NB4 (cell line): Measurements from ENCODE around the gene CCDC149.

ENCODE experiments used
- DNase-seq: peaks from one replicate; pipeline ENCODE4 v3.0.0; 2010; ENCODE audit warnings: low read depth
- H3K4me3 ChIP-seq: one replicate; pipeline ENCODE4 v1.5.1; 2011; ENCODE audit warnings: mild to moderate bottlenecking, low read depth, low read length, moderate library complexity
- MYC ChIP-seq: IDR thresholded peaks from 2 replicates; pipeline ENCODE4 v1.6.1; 2011; ENCODE audit warnings: low read depth, low read length
- POLR2A ChIP-seq: IDR thresholded peaks from 2 replicates; pipeline ENCODE4 v1.6.1; 2011; ENCODE audit warnings: mild to moderate bottlenecking; ENCODE audit not compliant: insufficient read length; ENCODE audit errors: extremely low read depth
- TF ChIP-seq, protein P1 (sequence below): IDR thresholded peaks from 2 replicates; pipeline ENCODE4 v1.6.1; 2011; ENCODE audit warnings: low read depth, low read length
- TF ChIP-seq, protein P2 (sequence below): IDR thresholded peaks from one replicate; pipeline ENCODE4 v1.5.1; 2012; ENCODE audit warnings: low read depth, low read length

The CCDC149 gene

DNA sequence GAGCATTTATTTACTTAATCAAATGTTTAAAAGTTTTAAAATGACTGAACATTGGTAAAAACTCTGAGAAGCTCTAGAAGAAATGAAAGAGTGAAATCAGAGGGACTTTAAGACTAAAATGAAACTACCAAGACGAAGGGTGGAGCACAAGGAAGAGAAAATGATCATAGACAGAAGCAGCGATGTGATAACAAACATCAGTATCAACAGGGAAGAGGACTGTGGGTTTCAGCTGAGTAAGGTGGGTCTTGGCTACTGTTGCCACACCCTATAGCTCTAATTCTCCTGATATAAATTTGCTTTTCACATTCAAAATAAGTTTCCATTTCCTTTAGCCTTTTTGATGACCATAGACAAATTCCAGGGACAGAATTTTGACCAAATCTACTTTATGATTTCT lies 99.1 kb downstream of the CCDC149 start:
- no peak overlapping the region for H3K4me3 ChIP-seq
- TF ChIP-seq POLR2A (no peak), MYC (no peak)
- TF ChIP-seq, protein P1, sequence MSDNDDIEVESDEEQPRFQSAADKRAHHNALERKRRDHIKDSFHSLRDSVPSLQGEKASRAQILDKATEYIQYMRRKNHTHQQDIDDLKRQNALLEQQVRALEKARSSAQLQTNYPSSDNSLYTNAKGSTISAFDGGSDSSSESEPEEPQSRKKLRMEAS = no peak
- TF ChIP-seq, protein P2, sequence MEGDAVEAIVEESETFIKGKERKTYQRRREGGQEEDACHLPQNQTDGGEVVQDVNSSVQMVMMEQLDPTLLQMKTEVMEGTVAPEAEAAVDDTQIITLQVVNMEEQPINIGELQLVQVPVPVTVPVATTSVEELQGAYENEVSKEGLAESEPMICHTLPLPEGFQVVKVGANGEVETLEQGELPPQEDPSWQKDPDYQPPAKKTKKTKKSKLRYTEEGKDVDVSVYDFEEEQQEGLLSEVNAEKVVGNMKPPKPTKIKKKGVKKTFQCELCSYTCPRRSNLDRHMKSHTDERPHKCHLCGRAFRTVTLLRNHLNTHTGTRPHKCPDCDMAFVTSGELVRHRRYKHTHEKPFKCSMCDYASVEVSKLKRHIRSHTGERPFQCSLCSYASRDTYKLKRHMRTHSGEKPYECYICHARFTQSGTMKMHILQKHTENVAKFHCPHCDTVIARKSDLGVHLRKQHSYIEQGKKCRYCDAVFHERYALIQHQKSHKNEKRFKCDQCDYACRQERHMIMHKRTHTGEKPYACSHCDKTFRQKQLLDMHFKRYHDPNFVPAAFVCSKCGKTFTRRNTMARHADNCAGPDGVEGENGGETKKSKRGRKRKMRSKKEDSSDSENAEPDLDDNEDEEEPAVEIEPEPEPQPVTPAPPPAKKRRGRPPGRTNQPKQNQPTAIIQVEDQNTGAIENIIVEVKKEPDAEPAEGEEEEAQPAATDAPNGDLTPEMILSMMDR = no peak
- DNase-seq = no peak

DNA sequence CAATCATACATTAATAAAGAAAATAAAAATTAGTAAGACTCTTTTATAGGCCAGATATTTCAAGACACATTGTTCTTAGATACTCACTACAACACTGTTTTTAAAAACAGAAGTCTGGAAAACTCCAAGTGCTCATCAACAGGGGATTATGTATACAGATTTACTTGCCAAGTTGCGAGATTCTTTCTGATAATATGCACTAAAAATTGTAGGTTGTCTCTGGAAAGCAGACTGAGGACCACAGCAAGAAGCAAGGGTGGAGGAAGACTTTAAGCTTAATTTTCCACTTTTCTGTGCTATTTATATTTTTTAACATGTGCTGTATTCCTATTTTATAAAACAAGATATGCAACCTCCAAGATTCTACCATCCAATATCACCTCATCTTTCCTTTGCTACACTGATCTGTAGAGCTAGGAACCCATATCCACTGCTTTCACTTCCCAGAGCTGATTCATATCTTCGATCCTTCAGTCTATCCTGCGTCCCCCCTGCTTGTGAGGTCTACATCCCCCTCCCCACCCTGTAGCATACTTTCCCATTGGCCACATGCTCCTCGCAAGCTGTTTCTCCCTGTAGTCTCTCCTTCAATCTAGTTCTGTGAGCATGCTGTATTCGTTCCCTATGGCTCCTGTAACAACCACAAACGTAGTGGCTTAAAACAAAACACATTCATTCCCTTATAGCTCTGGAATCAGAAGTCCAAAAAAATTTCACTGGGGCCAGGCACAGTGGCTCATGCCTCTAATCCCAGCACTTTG lies 101.8 kb downstream of the CCDC149 start:
- no peak overlapping the region for H3K4me3 ChIP-seq
- no peak for DNase-seq
- no peak for TF ChIP-seq POLR2A
- TF ChIP-seq, protein P1 = no peak
- TF ChIP-seq MYC = no peak
- TF ChIP-seq, protein P2 = no peak

DNA sequence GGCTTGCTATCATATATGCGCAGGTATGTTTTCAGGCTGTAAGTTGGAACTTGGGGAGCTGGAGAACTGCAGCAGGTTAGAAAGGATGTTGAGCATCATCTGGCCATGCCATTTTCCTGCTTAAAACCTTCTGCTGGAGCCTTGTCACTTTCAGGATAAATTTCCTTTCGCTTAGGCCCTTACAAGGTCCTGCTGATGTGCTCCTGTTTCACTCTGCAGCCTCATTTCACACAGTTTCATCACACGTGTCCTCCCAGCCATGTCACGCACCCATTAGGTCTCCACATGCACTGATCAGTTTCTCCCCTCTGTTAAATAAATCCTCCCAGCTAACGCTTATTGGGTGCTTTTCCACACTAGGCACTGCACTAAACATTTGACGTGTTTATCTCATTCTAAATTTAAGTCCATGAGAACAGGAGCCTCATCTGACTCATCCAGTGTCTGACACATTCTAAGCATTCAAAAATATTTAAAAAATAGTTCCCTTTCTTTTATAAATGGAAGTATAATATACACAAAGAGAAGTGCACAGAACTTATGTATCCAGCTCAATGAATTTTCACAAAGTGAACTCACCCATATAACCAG lies 102.9 kb downstream of the CCDC149 start:
- TF ChIP-seq MYC (no peak), POLR2A (no peak)
- TF ChIP-seq, protein P1 = no peak
- TF ChIP-seq, protein P2 = no peak

DNA sequence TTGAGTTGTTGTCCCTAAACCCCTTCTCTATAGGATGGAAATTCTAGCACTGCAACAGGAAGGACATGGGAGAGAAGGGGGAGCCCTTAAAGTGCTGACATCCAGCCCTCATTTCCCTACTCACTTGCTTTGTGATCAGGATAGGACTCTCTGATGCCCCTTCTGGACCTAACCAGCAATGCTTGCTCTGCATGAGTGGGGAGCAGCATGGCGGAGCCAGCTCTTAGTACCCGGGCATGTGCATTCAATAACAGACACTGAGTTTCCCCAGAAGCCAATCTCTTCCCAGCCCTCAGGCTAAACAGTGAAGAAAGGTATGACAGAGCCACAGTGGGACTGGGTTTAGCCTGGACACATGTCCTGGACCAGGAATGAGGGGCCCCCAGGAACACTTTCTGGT lies 103.5 kb downstream of the CCDC149 start:
- TF ChIP-seq, protein P1 = no peak
- TF ChIP-seq, protein P2 = peak; percentile 33
- TF ChIP-seq POLR2A (no peak), MYC (no peak)
- DNase-seq = peak; percentile 14
- H3K4me3 ChIP-seq = no peak overlapping the region

More for the DNA sequence above, 102.9 kb downstream of the CCDC149 start:
- no peak overlapping the region for H3K4me3 ChIP-seq
- DNase-seq = no peak

DNA sequence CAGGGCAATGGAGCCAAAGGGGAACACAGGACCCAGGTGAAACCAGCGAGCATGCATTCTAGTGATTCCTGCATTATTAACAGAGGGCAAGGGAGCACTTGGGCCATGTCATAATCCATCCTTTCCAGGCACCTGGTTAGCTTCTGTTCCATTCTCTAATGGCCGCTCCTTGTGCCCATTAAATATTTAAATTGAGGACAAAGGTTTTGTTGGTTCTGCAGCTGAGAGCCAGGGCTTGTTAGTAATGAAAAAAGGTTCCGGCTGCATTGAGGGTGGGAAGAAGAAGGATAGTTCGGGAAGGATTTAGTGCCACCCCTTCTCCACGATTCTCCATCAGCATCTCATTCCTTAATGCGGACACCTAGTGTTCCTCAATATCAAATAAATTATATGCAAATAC lies 103.9 kb downstream of the CCDC149 start:
- no peak for TF ChIP-seq POLR2A
- no peak for TF ChIP-seq MYC
- TF ChIP-seq, protein P1 = no peak
- TF ChIP-seq, protein P2 = no peak
- no peak for DNase-seq

More for the DNA sequence above, 103.9 kb downstream of the CCDC149 start:
- H3K4me3 ChIP-seq = no peak overlapping the region
